GM18951 (cell line): ENCODE data around the gene CCDC12.

Experiments
- POLR2A ChIP-seq: IDR thresholded peaks from 4 replicates; pipeline ENCODE4 v1.6.1; 2011; ENCODE audit warnings: mild to moderate bottlenecking; ENCODE audit not compliant: insufficient read length, insufficient read depth; ENCODE audit errors: extremely low read depth
- in situ Hi-C: fragments of 300-500 bp; cut with MboI; formaldehyde crosslinking; loops from one replicate; pipeline ENCODE4 v1.12.0; 2022; ENCODE audit warnings: low sequenced_read_pairs, mixed read lengths, inconsistent platforms; ENCODE audit not compliant: unreplicated experiment

CCDC12 gene

DNA sequence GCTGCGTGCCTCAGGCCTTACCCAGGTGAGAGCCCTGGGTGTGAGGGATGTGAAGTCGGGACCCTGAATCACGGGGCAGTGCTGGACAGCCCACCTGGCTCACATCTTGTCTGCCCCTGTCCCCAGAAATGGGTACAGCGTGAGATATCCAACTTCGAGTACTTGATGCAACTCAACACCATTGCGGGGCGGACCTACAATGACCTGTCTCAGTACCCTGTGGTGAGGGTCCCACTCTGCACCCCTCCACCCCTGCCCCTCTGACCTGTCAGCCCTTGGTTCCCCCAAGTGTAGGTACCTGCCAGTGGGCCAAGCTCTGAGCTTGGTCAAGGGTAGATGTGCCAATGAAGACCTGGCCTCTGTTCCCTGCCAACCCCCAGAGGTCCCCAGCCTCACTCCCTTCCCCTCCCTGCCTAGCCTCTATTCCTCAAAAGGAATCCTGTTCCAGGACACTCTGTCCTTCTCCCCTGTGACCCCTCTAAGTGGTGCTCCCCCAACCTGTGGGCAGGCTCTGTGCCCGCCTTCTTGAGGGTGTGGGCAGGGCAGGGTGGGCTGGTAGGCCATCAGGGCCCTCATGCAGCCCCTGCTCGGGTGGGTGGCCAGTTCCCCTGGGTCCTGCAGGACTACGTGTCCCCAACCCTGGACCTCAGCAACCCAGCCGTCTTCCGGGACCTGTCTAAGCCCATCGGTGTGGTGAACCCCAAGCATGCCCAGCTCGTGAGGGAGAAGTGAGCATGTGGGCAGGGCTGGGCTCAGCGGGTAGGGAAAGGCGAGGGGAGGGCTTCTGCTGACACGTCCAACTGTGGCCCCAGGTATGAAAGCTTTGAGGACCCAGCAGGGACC, 28.0 kb upstream of the CCDC12 start:
- in situ Hi-C loops, result no loop called here
- no peak for TF ChIP-seq POLR2A

GRCh38 chr3:47003461-47004368, 27.2 kb upstream of the CCDC12 start:
- TF ChIP-seq POLR2A, result no peak
- in situ Hi-C loops, result no loop called here

GRCh38 chr3:47003056-47003410, 26.5 kb upstream of the CCDC12 start:
- in situ Hi-C loops, result no loop called here
- TF ChIP-seq POLR2A, result no peak

GRCh38 chr3:47002171-47003055, 25.9 kb upstream of the CCDC12 start:
- in situ Hi-C loops, result no loop called here
- TF ChIP-seq POLR2A, result no peak

GRCh38 chr3:47001731-47002170, 25.2 kb upstream of the CCDC12 start:
- TF ChIP-seq POLR2A, result no peak
- in situ Hi-C loops, result no loop called here

GRCh38 chr3:47000922-47001730, 24.6 kb upstream of the CCDC12 start:
- in situ Hi-C loops, result no loop called here
- TF ChIP-seq POLR2A, result no peak

DNA sequence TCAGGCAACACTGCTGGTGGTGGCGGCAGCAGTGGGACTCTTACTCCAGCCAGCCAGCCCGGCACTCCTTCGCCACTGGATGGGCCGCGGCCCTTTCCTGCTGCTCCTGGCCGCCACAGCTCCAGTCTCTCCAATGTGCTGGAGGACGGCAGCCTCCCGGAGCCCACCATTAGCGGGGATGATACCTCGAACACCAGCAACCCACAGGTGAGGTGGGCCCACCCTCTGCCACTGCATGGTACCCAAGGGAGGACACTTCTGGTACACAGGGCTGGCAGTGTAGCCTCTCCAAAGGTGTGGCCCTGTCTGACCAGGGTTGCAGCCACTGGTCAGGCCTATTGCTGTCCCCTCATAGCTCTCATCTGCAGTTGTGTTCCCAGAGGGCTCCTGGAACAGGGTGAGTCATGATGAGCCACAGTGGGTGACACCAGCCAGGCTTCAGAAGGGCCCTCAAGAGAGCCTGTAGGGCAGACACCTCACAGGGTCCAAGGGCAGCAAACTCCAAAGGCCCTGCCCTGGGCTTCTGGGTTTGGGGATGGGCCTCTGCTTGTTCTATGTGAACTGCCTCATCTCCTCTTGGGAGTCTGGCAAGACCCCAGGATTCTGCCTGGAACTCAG, 23.8 kb upstream of the CCDC12 start:
- in situ Hi-C loops, result no loop called here
- no peak for TF ChIP-seq POLR2A

DNA sequence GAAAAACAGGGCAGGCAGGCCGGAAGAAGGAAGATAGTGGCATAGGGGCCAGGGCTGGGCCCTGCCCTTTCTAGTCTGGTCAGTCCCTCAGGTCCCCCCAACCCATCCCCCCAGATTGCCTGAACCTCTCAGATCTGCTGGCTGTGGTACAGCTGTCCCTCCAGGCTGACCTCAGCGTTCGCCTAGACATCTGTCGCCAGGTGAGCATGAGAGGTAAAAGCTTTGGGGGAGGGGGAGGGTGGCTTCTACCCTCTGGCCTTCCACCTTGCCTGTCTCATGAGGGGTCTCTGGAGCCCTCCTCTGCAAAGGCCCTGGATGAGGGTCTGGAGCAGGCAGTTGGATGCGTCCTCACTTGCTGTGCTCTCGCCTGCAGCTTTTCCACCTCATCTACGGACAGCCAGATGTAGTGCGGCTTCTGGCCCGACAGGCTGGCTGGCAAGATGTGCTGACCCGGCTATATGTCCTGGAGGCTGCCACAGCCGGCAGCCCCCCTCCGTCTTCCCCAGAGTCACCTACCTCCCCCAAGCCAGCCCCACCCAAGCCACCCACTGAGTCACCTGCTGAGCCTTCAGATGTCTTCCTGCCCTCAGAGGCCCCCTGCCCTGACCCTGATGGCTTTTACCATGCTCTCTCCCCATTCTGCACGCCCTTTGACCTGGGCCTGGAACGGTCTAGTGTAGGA, 23.1 kb upstream of the CCDC12 start:
- in situ Hi-C loops, result no loop called here
- no peak for TF ChIP-seq POLR2A

DNA sequence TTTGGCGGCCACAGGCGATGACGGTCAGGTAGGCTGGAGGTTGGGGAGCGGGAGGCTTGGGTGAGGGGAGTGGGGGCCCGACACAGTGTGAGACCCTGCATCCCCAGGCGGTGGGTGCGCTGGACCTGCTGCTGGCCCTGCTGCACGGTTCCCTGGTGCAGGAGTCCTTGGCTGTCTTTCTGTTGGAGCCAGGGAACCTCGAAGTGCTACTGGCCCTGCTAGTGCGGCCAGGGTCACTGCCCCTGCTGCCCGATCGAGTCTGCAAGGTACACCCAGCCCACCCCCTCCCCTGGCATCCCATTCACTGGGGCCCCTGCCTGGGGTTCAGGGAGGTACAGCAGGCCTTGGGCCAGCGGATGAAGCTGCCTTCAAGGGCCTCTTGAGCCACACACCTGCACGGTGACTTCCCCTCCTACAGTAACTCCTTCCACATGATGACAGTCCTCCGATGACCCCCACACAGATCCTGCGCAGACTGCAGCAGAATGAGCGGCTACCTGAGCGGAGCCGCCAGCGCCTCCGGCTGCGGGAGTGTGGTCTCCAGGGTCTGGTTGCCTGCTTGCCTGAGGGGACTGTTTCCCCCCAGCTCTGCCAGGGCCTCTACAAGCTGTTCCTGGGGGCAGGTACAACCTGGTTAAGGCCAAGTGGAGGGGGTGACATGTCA, 22.4 kb upstream of the CCDC12 start:
- in situ Hi-C loops, result no loop called here
- no peak for TF ChIP-seq POLR2A

DNA sequence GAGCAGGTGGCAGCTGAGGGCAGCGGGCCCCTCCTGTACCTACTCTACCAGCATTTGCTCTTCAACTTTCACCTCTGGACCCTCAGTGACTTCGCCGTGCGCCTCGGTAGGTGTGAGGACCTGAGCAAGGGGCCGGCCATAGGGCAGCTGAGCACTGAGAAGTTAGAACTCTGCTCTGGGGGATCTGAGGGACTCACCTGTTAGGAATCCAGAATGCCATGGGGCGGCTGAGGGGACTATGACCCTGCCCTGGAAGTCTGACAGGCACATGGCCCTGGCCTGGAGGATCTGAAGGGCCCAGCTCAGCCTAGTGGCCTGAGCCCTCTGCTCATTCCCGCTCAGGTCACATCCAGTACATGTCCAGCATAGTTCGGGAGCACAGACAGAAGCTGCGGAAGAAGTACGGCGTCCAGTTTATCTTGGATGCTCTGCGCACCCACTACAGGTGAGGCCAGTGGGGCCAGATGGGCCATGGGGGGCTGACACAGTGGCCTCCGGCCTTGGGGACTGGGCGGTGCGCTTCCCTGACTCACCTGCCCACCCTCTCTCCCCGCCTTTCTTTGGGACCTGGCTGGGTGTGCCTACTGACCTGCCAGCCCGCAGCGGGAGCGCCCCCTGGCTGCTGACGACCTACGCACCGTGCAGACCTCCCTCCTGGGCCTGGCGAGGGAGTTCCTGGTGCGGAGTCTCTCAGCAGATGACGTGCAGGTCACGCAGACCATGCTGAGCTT, 21.7 kb upstream of the CCDC12 start:
- in situ Hi-C loops, result no loop called here
- no peak for TF ChIP-seq POLR2A
